Effector memory CD4-positive, alpha-beta T cell (primary cell): ENCODE results near the gene ROBO1.

Experiments
- DNase-seq, 3 donors: peaks; one replicate each; pipeline ENCODE4 v3.0.0-alpha.2; 2020
- H3K27ac ChIP-seq: 2 replicates; pipeline ENCODE4 v1.7.0; 2013; ENCODE audit warnings: mild to moderate bottlenecking, low read length, moderate library complexity; ENCODE audit not compliant: insufficient read depth, poor library complexity, severe bottlenecking
- H3K27me3 ChIP-seq: replicated peaks from 2 replicates; pipeline ENCODE4 v1.7.0; 2013; ENCODE audit warnings: mild to moderate bottlenecking, low read length; ENCODE audit not compliant: insufficient read depth, control insufficient read depth, poor library complexity, severe bottlenecking
- H3K36me3 ChIP-seq: 2 replicates; pipeline ENCODE4 v1.7.0; 2013; ENCODE audit warnings: mild to moderate bottlenecking, low read length, moderate library complexity; ENCODE audit not compliant: control insufficient read depth, insufficient read depth
- H3K4me1 ChIP-seq: 2 replicates; pipeline ENCODE4 v1.7.0; 2013; ENCODE audit warnings: low read length, mild to moderate bottlenecking; ENCODE audit not compliant: control insufficient read depth, insufficient read depth, poor library complexity, severe bottlenecking
- H3K4me3 ChIP-seq: 2 replicates; pipeline ENCODE4 v1.7.0; 2013; ENCODE audit warnings: low read length, low read depth, mild to moderate bottlenecking; ENCODE audit not compliant: insufficient read depth, poor library complexity, severe bottlenecking
- H3K9me3 ChIP-seq: 2 replicates; pipeline ENCODE4 v1.7.0; 2013; ENCODE audit warnings: mild to moderate bottlenecking, low read length, moderate library complexity; ENCODE audit not compliant: control insufficient read depth

The ROBO1 gene

GRCh38 chr3:78742491-78742890, 1025.3 kb downstream of the ROBO1 start:
- H3K36me3 ChIP-seq = no peaks in the 10 kb centered on the region
- H3K4me1 ChIP-seq = no peaks in the 10 kb centered on the region
- no peak overlapping the region for H3K27ac ChIP-seq
- H3K4me3 ChIP-seq = no peak overlapping the region
- no peak for DNase-seq
- no peaks in the 10 kb centered on the region for H3K9me3 ChIP-seq
- no peaks in the 10 kb centered on the region for H3K27me3 ChIP-seq

- DNase-seq = no peak
- Histone ChIP-seq H3K4me3 (no peak overlapping the region), H3K9me3 (no peaks in the 10 kb centered on the region)
Measured at GRCh38 chr3:78742041-78742440, 1025.8 kb downstream of the ROBO1 start.

GRCh38 chr3:78741066-78741645, 1026.6 kb downstream of the ROBO1 start:
- no peak for DNase-seq
- H3K36me3 ChIP-seq = no peaks in the 10 kb centered on the region
- H3K4me3 ChIP-seq = no peak overlapping the region
- H3K27me3 ChIP-seq = no peaks in the 10 kb centered on the region
- no peak overlapping the region for H3K27ac ChIP-seq
- H3K4me1 ChIP-seq = no peaks in the 10 kb centered on the region
- H3K9me3 ChIP-seq = no peaks in the 10 kb centered on the region

More at GRCh38 chr3:78742041-78742440, 1025.8 kb downstream of the ROBO1 start:
- no peaks in the 10 kb centered on the region for H3K27me3 ChIP-seq
- H3K27ac ChIP-seq = no peak overlapping the region
- H3K36me3 ChIP-seq = no peaks in the 10 kb centered on the region
- H3K4me1 ChIP-seq = no peaks in the 10 kb centered on the region

GRCh38 chr3:78738833-78739232, 1029.0 kb downstream of the ROBO1 start:
- Histone ChIP-seq H3K27ac (no peak overlapping the region), H3K4me3 (no peak overlapping the region), H3K36me3 (no peaks in the 10 kb centered on the region), H3K9me3 (no peaks in the 10 kb centered on the region), H3K4me1 (no peaks in the 10 kb centered on the region), H3K27me3 (no peaks in the 10 kb centered on the region)
- DNase-seq = no peak

- Histone ChIP-seq H3K4me3 (no peak overlapping the region), H3K27me3 (no peaks in the 10 kb centered on the region), H3K27ac (no peak overlapping the region), H3K36me3 (no peaks in the 10 kb centered on the region), H3K9me3 (no peaks in the 10 kb centered on the region), H3K4me1 (no peaks in the 10 kb centered on the region)
- no peak for DNase-seq
Measured at GRCh38 chr3:78737988-78738387, 1029.8 kb downstream of the ROBO1 start.

GRCh38 chr3:78736863-78737262, 1030.9 kb downstream of the ROBO1 start:
- Histone ChIP-seq H3K4me1 (no peaks in the 10 kb centered on the region), H3K27ac (no peak overlapping the region), H3K9me3 (no peaks in the 10 kb centered on the region), H3K27me3 (no peaks in the 10 kb centered on the region), H3K4me3 (no peak overlapping the region), H3K36me3 (no peaks in the 10 kb centered on the region)
- DNase-seq = no peak

GRCh38 chr3:78734048-78734637, 1033.7 kb downstream of the ROBO1 start:
- Histone ChIP-seq H3K36me3 (no peaks in the 10 kb centered on the region), H3K9me3 (no peaks in the 10 kb centered on the region)
- DNase-seq = no peak

GRCh38 chr3:78732893-78733292, 1034.9 kb downstream of the ROBO1 start:
- no peaks in the 10 kb centered on the region for H3K4me1 ChIP-seq
- no peak overlapping the region for H3K27ac ChIP-seq
- H3K27me3 ChIP-seq = no peaks in the 10 kb centered on the region
- H3K4me3 ChIP-seq = no peak overlapping the region
- no peak for DNase-seq
- no peaks in the 10 kb centered on the region for H3K36me3 ChIP-seq
- H3K9me3 ChIP-seq = no peaks in the 10 kb centered on the region

More at GRCh38 chr3:78734048-78734637, 1033.7 kb downstream of the ROBO1 start:
- H3K27me3 ChIP-seq = no peaks in the 10 kb centered on the region
- no peak overlapping the region for H3K27ac ChIP-seq
- no peak overlapping the region for H3K4me3 ChIP-seq
- H3K4me1 ChIP-seq = no peaks in the 10 kb centered on the region

- Histone ChIP-seq H3K9me3 (no peaks in the 10 kb centered on the region), H3K36me3 (no peaks in the 10 kb centered on the region), H3K4me3 (no peak overlapping the region), H3K4me1 (no peaks in the 10 kb centered on the region), H3K27me3 (no peaks in the 10 kb centered on the region), H3K27ac (no peak overlapping the region)
- no peak for DNase-seq
Measured at GRCh38 chr3:78732471-78732870, 1035.3 kb downstream of the ROBO1 start.

GRCh38 chr3:78729946-78730345, 1037.9 kb downstream of the ROBO1 start:
- H3K36me3 ChIP-seq = no peaks in the 10 kb centered on the region
- no peak for DNase-seq
- H3K27ac ChIP-seq = no peak overlapping the region
- no peak overlapping the region for H3K4me3 ChIP-seq
- no peaks in the 10 kb centered on the region for H3K27me3 ChIP-seq
- no peaks in the 10 kb centered on the region for H3K4me1 ChIP-seq
- H3K9me3 ChIP-seq = no peaks in the 10 kb centered on the region
